Measurements from ENCODE around the gene LGALS4. TPM values are rescaled to one million over a fixed set of nuclear protein-coding genes. Genes with fewer than 3 reads are reported as not detected.

The LGALS4 gene
- total and polyA plus RNA-seq, 9 of the 15 experiments (the other 6 are each of a cell fraction or from before 2014, with no cell fraction given), result 0.08 to 1.1 (median 0.30) TPM; not detected in 3

- TF ChIP-seq ARNT (IDR thresholded peaks at IDR 0.05) (no peak), GATA2 (CRISPR knock-in tag; IDR thresholded peaks at IDR 0.05) (no peak), SMARCE1 (IDR thresholded peaks at IDR 0.05) (0 out of 2 replicates have a peak, but pooled peaks have one; percentile 42), MAFG (tag; conservative IDR thresholded peaks at IDR 0.05) (no peak), HCFC1 (IDR thresholded peaks at IDR 0.05; ENCODE audit: low read depth, low read length) (peak; percentile 60), ETV1 (tag; conservative IDR thresholded peaks at IDR 0.05; ENCODE audit: low read depth) (peak; percentile 58), PCBP1 (IDR thresholded peaks at IDR 0.05; ENCODE audit: low read depth, low read length, poor library complexity, severe bottlenecking) (peak; percentile 63), FOXK2 (conservative IDR thresholded peaks at IDR 0.05 in 1 of 2, IDR thresholded peaks at IDR 0.05 in 1 of 2; ENCODE audit: low read depth in 2 of 2) (peak; percentile 49 to 64; a peak in 1 of 4 replicates), MEF2D (tag; conservative IDR thresholded peaks at IDR 0.05; ENCODE audit: low read depth) (no peak), ZNF408 (CRISPR knock-in tag; IDR thresholded peaks at IDR 0.05; ENCODE audit: low read depth) (no peak), FOXP4 (CRISPR knock-in tag; IDR thresholded peaks at IDR 0.05; ENCODE audit: borderline replicate concordance) (no peak), HNRNPH1 (optimal IDR thresholded peaks at IDR 0.05; ENCODE audit: low read depth, low read length) (no peak), MITF (IDR thresholded peaks at IDR 0.05) (peak; percentile 74; the same call in 1 of the 2 replicates), HES1 (IDR thresholded peaks at IDR 0.05; ENCODE audit: low read depth) (no peak)
- TF ChIP-seq, protein P1, sequence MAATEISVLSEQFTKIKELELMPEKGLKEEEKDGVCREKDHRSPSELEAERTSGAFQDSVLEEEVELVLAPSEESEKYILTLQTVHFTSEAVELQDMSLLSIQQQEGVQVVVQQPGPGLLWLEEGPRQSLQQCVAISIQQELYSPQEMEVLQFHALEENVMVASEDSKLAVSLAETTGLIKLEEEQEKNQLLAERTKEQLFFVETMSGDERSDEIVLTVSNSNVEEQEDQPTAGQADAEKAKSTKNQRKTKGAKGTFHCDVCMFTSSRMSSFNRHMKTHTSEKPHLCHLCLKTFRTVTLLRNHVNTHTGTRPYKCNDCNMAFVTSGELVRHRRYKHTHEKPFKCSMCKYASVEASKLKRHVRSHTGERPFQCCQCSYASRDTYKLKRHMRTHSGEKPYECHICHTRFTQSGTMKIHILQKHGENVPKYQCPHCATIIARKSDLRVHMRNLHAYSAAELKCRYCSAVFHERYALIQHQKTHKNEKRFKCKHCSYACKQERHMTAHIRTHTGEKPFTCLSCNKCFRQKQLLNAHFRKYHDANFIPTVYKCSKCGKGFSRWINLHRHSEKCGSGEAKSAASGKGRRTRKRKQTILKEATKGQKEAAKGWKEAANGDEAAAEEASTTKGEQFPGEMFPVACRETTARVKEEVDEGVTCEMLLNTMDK (IDR thresholded peaks at IDR 0.05; ENCODE audit: borderline replicate concordance, insufficient read depth, low read depth, low read length, poor library complexity, severe bottlenecking), result no peak
- TF ChIP-seq, protein P2, sequence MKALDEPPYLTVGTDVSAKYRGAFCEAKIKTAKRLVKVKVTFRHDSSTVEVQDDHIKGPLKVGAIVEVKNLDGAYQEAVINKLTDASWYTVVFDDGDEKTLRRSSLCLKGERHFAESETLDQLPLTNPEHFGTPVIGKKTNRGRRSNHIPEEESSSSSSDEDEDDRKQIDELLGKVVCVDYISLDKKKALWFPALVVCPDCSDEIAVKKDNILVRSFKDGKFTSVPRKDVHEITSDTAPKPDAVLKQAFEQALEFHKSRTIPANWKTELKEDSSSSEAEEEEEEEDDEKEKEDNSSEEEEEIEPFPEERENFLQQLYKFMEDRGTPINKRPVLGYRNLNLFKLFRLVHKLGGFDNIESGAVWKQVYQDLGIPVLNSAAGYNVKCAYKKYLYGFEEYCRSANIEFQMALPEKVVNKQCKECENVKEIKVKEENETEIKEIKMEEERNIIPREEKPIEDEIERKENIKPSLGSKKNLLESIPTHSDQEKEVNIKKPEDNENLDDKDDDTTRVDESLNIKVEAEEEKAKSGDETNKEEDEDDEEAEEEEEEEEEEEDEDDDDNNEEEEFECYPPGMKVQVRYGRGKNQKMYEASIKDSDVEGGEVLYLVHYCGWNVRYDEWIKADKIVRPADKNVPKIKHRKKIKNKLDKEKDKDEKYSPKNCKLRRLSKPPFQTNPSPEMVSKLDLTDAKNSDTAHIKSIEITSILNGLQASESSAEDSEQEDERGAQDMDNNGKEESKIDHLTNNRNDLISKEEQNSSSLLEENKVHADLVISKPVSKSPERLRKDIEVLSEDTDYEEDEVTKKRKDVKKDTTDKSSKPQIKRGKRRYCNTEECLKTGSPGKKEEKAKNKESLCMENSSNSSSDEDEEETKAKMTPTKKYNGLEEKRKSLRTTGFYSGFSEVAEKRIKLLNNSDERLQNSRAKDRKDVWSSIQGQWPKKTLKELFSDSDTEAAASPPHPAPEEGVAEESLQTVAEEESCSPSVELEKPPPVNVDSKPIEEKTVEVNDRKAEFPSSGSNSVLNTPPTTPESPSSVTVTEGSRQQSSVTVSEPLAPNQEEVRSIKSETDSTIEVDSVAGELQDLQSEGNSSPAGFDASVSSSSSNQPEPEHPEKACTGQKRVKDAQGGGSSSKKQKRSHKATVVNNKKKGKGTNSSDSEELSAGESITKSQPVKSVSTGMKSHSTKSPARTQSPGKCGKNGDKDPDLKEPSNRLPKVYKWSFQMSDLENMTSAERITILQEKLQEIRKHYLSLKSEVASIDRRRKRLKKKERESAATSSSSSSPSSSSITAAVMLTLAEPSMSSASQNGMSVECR (CRISPR knock-in tag; IDR thresholded peaks at IDR 0.05), result peak; percentile 65; the same call in 1 of the 2 replicates
These were observed 39.0 kb upstream of the LGALS4 start (continued) for GRCh38 chr19:38851622-38852230.
